ENCODE data around the gene NPPB.

NPPB gene

GRCh38 chr1:11879311-11880180 is 20.8 kb upstream of the NPPB start:
- Histone ChIP-seq H3K36me3 (ENCODE audit: insufficient read depth) (no peaks in the 10 kb centered on the region), H3K4me1 (ENCODE audit: low read depth, poor library complexity, severe bottlenecking) (no peaks in the 10 kb centered on the region), H3K4me2 (no peak overlapping the region), H3K27me3 (ENCODE audit: insufficient read depth, low read depth) (peaks cover 94% of the 10 kb centered on the region), H3K79me2 (ENCODE audit: insufficient read depth, low read depth) (no peaks in the 10 kb centered on the region), H3K27ac (no peak overlapping the region), H3K9ac (no peak overlapping the region), H4K20me1 (ENCODE audit: insufficient read depth) (no peaks in the 10 kb centered on the region), H3K4me3 (IDR thresholded peaks at IDR 0.05; ENCODE audit: insufficient read depth, low read depth, low read length) (no peak overlapping the region), H2AFZ (ENCODE audit: low read depth) (no peak overlapping the region)
- TF ChIP-seq, protein P1, sequence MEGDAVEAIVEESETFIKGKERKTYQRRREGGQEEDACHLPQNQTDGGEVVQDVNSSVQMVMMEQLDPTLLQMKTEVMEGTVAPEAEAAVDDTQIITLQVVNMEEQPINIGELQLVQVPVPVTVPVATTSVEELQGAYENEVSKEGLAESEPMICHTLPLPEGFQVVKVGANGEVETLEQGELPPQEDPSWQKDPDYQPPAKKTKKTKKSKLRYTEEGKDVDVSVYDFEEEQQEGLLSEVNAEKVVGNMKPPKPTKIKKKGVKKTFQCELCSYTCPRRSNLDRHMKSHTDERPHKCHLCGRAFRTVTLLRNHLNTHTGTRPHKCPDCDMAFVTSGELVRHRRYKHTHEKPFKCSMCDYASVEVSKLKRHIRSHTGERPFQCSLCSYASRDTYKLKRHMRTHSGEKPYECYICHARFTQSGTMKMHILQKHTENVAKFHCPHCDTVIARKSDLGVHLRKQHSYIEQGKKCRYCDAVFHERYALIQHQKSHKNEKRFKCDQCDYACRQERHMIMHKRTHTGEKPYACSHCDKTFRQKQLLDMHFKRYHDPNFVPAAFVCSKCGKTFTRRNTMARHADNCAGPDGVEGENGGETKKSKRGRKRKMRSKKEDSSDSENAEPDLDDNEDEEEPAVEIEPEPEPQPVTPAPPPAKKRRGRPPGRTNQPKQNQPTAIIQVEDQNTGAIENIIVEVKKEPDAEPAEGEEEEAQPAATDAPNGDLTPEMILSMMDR (conservative IDR thresholded peaks at IDR 0.05; ENCODE audit: low read depth, low read length): no peak

DNA sequence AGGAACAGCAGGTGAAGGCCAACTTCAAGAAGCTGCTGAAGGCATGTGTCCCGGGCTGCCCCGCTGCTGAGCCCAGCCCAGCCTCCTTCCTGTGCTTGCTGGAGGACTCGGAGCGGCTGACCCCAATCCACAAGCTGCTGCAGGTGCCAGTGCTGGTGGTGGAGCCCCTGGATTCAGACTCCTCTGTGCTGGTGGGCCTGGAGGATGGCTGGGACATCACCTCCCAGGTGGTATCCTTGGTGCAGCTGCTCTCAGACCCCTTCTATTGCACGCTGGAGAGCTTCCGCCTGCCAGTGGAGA is 20.1 kb upstream of the NPPB start:
- Histone ChIP-seq H3K4me3 (IDR thresholded peaks at IDR 0.05; ENCODE audit: insufficient read depth, low read depth, low read length) (no peak overlapping the region), H2AFZ (ENCODE audit: low read depth) (no peak overlapping the region), H3K4me2 (no peak overlapping the region), H3K4me1 (ENCODE audit: low read depth, poor library complexity, severe bottlenecking) (no peaks in the 10 kb centered on the region), H3K9ac (no peak overlapping the region), H3K27me3 (ENCODE audit: insufficient read depth, low read depth) (peaks cover 93% of the 10 kb centered on the region), H4K20me1 (ENCODE audit: insufficient read depth) (no peaks in the 10 kb centered on the region), H3K27ac (no peak overlapping the region), H3K79me2 (ENCODE audit: insufficient read depth, low read depth) (no peaks in the 10 kb centered on the region), H3K36me3 (ENCODE audit: insufficient read depth) (no peaks in the 10 kb centered on the region)
- TF ChIP-seq, protein P1 (conservative IDR thresholded peaks at IDR 0.05; ENCODE audit: low read depth, low read length): no peak

DNA sequence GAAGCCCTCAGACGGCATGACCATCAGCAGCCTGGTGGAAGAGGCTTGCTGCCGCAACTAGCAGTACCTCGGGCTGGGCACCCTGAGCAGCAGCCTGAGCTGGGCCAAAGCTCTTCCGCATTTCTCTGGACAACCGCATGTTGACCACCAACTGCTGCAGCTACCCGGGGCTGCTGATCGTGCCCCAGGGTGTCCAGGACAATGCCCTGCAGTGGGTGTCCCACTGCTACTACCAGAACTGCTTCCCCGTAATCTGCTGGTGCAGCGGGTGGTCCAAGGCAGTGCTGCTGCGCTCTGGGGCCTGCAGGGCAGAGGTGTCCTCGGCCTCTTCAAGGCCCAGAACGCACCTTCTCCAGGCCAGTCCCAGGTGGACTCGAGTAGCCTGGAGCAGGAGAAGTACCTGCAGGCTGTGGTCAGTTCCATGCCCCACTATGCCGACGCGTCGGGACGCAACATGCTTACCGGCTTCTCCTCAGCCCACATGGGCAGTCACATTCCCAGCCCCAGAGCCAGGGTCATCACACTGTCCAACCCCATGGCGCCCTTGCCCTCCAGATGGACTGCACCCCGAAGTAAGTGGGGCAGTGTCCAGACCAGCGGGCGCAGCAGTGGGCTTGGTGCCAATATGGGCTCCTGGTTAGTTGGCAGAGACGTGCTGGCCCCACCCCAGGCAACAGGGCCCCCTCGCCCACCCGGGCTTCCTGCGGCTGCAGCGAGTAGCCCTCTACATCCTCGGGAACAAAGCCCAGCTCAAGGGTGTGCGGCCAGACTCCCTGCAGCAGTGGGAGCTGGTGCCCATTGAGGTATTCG is 19.5 kb upstream of the NPPB start:
- H3K27ac ChIP-seq: no peak overlapping the region
- H3K9ac ChIP-seq: no peak overlapping the region
- H4K20me1 ChIP-seq (ENCODE audit: insufficient read depth): no peaks in the 10 kb centered on the region
- H3K79me2 ChIP-seq (ENCODE audit: insufficient read depth, low read depth): no peaks in the 10 kb centered on the region
- no peak overlapping the region for H2AFZ ChIP-seq (ENCODE audit: low read depth)
- no peaks in the 10 kb centered on the region for H3K4me1 ChIP-seq (ENCODE audit: low read depth, poor library complexity, severe bottlenecking)
- no peaks in the 10 kb centered on the region for H3K36me3 ChIP-seq (ENCODE audit: insufficient read depth)
- H3K4me3 ChIP-seq (IDR thresholded peaks at IDR 0.05; ENCODE audit: insufficient read depth, low read depth, low read length): no peak overlapping the region
- no peak overlapping the region for H3K4me2 ChIP-seq
- H3K27me3 ChIP-seq (ENCODE audit: insufficient read depth, low read depth): peaks cover 93% of the 10 kb centered on the region
- TF ChIP-seq, protein P1 (conservative IDR thresholded peaks at IDR 0.05; ENCODE audit: low read depth, low read length): no peak

- H2AFZ ChIP-seq (ENCODE audit: low read depth): no peak overlapping the region
- H3K4me3 ChIP-seq (IDR thresholded peaks at IDR 0.05; ENCODE audit: insufficient read depth, low read depth, low read length): no peak overlapping the region
- H3K27me3 ChIP-seq (ENCODE audit: insufficient read depth, low read depth): peaks cover 93% of the 10 kb centered on the region
- no peaks in the 10 kb centered on the region for H3K4me1 ChIP-seq (ENCODE audit: low read depth, poor library complexity, severe bottlenecking)
- no peaks in the 10 kb centered on the region for H3K79me2 ChIP-seq (ENCODE audit: insufficient read depth, low read depth)
- no peak overlapping the region for H3K4me2 ChIP-seq
- H3K27ac ChIP-seq: no peak overlapping the region
- no peaks in the 10 kb centered on the region for H4K20me1 ChIP-seq (ENCODE audit: insufficient read depth)
- no peak overlapping the region for H3K9ac ChIP-seq
- TF ChIP-seq, protein P1 (conservative IDR thresholded peaks at IDR 0.05; ENCODE audit: low read depth, low read length): no peak
- no peaks in the 10 kb centered on the region for H3K36me3 ChIP-seq (ENCODE audit: insufficient read depth)
Measured at GRCh38 chr1:11877074-11877473, 18.3 kb upstream of the NPPB start.

Measured in KMS-11 (cell line).